SIG-M5 treated with dmso at 0.1 percent for 504 hours (cell line): Measurements from ENCODE around the gene DOP1A.

ENCODE experiments used
- DNase-seq: peaks from one replicate; lab custom pipeline; 2025; ENCODE audit not compliant: unreplicated experiment; lab: John Stamatoyannopoulos, UW

DOP1A gene

DNA sequence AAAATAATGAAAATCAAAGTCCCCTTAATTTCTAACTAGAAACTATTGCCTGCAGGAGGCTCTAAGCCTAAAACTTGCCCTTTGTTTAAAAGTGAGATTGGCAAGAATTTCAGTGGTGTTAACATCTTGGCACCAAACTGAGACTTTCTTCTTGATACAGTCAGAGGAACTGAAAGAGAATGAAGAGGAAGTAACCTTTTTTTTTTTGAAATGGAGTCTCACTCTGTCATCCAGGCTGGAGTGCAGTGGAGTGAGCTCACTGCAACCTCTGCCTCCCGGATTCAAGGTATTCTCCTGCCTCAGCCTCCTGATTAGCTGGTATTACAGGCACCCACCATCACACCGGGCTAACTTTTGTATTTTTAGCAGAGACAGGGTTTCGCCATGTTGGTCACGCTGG lies 3.6 kb downstream of the DOP1A start:
- DNase-seq, result peak; percentile 77

DNA sequence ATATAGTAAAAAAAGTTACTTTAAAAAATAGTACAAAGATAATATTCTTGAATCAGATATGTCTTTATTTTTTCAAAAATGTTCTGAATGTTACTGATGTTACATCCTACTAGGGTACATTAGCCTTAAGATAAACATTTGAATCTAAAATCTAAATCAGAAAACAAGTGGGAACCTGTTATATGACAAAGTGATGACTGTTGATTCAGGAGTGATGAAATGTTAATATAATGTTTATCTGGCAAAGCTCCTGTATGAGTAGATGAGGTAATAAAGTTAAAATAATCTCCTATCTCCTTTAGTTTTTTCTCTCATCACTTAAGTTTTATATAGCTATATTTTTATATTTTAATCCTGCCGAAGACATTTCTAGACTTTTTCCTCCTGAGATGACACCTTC lies 4.2 kb downstream of the DOP1A start:
- DNase-seq, result no peak

DNA sequence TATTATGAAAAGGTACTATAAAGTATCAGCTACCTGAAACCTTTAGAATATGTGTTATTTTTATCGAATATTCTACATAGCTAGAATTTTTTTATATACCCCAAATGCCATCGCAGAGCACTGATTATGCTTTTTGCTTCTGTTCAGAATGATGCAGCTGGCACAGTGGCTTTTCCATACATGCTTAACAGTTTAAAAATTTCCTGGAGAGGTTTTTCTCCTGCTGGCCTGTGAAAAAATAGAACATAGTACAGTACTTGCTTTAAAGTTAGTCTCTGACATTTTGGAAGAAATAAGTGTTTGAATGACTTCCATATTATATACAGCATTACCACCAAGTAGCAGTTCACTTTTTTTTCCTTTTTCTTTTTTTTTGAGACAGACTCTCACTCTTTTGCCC lies 5.3 kb downstream of the DOP1A start:
- DNase-seq, result no peak

DNA sequence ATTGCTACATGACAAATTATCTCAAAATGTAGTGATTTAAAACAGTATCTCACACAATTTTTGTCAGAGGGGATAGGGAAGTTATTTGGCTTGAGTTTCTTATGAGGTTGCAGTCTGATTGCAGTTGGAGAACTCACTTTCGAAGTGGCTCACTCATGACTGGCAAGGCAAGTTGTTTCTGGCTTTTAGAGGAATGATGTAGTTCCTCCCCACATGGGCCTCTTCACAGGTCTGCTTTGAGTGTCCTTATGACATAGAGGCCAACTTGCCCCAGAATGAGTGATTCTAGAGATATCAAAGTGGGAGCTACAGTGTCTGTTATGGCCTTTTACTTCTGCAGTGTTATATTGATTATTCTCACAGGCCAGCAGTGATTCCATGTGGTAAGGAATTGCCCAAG lies 6.1 kb downstream of the DOP1A start:
- no peak for DNase-seq

DNA sequence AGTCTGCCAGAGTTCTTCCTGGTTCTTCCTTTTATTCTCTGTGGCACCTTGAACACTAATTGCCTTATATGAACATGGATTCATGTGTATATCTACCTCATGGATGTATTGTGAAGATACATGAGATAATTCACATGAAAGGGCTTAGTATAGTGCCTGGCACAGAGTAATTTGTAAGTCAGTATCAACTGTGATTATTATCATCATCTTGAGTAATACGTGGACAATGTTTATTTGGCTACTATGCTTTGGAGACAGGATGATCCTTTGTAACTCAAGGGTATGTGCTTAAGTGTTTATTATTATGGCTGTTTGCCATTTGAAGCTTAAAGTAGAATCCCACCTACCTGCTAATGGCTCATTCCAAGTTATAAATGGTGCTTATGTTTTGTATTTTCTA lies 16.0 kb downstream of the DOP1A start:
- DNase-seq, result no peak

DNA sequence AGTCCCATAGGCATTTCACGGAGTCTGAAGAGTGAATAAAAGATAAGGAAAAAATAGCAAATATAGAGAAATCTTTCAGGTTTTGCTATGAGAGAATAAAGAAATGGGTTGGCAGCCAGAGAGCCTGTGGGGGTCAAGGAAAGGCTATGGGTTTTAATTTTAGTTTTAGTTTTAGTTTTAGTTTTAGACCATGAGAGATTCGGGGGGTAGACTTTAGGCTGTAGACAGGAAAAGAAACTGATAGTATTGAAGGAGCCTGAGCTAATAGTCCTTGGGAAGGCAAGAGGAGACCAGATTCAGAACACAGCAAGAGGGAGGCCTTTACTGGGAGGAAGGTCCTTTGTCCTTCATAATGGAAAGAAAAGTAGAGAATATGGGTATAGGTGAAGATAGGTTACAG lies 19.3 kb downstream of the DOP1A start:
- no peak for DNase-seq

DNA sequence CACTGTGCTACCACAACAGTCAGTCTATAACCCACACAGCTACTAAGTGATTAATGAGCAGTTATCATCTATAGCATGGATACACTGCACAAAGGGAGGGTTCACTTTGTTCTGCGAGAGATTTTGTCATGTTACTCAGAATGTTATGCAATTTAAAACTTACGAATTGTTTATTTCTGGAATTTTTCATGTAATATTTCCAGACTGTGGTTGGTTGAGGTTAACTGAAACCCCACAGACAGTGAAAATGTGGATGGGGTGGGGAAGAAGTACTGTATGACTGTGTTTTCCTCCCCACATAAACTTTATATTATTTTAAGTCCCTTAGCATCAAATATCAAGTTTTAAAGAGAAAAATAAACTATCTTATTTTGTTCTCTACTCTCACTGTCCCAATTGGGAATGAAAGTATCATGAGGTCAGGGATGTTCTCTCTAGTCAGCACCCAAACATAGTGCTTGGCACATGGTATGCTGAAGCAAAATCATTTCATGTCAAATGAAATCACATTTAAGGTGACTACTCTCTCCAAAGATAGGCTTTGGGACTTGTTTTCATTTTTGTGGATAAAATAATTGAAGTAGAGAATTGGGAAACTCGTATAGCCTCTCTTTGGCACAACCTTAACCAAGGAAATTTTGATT lies 25.4 kb downstream of the DOP1A start:
- DNase-seq, result peak; percentile 16

DNA sequence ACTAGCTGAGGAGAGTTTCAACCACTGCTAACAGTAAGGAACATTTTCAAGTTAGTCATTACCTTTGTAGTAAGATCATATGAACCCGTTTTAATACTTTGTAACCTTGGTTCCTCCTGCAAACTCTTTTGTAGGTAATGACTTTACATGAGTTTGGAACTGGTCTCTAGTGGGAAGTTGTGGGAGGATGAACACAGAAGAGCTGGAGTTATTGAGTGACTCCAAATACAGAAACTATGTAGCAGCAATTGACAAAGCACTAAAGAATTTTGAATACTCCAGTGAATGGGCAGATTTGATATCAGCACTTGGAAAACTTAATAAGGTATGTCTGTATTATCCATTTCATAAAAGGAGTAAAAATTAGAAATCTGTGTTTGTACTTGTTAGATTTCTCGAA lies 29.3 kb downstream of the DOP1A start:
- DNase-seq, result no peak

DNA sequence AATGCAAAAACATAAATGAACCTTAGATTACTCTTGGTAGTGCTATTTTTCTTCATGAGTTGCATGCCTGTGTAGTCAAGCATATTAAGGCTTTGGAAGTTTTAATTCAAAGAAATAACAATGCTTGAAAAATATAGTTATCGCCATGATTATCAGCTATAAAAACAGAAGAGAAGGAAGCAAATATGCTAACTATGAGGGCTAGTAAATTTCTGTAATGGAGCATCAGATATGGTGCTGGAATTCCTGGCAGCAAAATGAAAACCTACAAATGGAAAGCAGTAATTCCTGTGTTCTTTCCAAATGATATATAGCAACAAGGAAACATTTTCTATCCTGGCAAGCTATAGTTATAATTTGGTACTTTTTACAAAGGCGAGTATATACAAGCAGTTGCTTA lies 29.7 kb downstream of the DOP1A start:
- DNase-seq, result no peak

DNA sequence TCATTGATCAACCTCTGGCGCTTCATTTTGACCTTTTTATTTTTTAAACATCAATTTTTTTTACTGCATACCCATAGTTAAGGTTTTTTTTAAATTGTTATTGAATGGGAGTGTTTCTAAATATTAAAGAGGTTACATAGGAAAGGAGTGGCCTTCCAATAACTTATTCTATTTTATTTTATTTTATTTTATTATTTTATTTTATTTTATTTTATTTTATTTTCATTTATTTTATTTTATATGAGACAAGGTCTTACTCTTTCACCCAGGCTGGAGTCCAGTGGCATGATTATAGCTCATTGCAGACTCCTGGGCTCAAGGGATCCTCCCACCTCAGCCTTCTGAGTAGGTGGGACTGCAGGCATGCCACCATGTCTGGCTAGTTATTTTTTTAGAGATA lies 30.2 kb downstream of the DOP1A start:
- DNase-seq, result no peak

DNA sequence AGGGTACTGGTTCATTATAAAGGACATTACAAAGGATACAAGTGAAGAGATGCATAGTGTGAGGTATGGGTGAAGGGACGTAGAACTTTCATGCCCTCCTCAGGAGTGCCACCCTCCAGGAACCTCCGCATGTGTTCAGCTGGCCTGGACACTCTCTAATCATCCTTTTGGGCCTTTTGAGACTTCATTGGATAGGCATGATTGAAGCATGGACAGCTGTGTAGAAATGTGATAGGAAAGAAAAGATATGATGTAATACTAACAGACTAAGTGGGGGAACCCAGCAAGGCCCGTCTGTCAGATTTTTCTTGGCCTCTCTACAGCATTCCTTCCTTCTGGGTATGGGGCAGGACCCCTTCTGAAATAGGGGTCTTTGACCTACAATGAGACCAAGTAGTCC lies 31.1 kb downstream of the DOP1A start:
- no peak for DNase-seq

DNA sequence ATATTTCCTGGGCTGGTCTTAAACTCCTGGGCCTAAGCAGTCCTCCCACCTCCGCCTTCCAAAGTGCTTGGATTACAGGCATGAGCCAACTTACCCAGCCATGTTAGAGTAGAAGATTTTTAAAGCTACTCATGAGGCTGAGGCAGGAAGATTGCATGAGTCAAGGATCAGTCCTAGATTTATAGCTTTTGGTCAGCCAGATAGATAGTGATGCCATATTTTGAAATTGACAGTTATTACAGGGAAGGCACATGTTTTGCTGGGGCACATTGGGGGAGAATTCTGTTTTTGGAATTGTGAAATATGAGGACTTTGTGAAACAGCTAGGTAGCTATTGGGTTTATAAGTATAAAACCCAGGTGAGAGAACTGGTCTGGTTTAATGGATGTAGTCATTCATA lies 40.9 kb downstream of the DOP1A start:
- no peak for DNase-seq

DNA sequence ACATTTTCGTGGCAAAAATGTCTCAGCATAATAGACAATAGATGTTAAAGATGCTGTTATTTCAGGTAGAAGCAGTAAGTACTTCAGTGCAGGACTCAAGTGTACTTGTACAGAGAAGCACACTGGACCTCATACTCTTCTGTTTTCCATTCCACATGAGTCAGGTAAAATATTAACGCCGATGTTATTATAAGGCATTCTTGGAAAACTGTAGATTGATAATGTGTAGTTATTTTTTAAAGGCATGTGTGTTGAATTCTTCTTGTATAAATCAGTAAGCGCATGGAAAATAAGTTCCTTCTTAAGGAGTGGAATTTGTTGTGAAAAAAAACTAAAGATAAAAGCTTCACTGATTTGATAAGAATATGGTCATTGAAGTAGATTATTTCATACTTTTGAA lies 45.8 kb downstream of the DOP1A start:
- no peak for DNase-seq

DNA sequence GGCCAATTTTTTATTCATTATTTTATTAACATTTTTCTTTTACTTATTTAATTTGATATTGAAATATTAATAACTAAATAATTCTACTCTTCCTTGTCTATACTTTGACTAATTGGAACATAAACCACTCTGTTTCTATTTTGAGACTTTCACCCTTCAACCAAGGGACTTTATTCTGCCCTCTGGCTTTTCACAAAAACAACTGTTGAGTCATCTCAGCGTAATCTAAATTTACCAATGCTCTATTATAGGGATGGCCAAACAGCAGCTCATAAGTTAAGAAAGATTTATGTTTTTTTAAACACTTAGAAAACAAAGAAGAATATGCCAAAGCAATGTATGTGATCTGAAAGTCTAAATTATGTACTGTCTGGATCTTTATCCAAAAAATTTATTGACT lies 46.7 kb downstream of the DOP1A start:
- no peak for DNase-seq

DNA sequence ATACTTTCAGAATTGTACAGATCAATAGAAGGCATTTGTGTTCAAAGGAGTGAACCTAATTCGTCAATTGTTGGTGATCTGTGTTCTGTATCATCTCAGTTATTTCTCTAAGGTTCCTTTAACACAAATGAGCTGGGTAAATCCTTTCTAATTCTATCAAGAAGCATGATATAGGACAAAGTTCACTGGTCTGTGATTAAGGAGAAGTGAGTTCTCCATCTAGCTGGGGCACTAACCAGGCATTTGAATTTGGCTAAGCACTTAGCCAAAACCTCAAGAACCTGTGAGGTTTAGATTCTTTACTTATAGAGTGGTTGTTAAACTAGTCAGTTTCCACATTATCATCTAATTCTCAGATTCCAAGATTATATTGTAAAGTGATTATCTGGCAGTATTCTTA lies 50.3 kb downstream of the DOP1A start:
- DNase-seq, result no peak

DNA sequence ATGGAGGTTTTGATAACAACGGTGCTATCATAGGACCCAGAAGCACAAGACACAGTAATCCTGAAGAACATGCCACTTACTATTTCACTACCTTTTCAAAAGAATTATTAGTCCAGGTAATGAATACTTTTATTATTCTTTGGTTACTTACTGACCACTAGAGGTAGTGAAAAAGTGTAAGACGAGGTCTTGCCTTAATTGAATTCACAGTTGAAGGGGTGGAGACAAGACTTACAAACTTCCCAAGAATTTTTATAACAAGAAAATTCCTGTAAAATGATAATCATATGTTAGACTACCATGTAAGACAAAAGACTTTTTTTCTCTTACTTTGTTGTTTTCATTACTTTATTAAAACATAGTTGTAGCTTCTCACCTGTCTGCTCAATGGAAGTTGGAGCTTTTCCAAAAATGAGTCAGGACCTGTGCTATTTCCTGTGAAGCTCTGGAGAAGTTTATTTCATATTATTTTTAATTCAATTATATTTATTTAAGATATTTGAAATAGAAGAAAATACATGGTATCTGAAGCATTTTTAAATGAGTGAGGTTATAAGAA lies 52.4 kb downstream of the DOP1A start:
- no peak for DNase-seq

DNA sequence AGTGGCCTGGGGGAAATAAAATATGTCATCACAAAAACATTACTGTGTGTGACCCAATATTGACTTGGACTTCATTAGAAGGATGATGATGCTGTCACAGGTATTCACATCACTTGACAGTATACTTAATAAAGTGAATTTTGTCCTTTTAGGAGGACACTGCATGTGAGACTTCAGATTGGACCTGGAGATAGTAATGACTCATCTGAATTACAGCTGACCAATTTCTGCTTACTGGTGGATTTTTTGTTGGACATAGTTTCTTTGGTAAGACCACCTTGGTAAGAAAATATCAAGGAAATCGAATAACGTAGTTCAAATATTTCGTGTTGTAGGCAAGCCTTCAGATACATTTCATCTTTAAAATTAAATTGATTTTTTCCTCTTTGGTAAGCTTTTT lies 57.1 kb downstream of the DOP1A start:
- no peak for DNase-seq

DNA sequence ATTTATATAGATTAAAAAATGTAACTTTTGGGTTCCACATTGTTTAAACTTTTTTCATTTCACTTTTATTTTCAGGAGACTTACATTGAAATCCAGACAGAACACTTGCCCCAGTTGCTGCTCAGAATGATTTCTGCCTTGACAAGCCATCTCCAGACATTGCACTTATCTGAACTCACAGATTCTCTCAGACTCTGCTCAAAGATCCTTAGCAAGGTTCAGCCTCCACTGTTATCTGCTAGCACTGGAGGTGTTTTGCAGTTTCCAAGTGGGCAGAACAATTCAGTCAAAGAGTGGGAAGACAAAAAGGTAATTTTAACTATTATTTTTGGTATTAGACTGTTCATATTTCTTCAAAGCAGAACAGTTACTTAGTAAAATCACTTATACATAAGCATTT lies 58.0 kb downstream of the DOP1A start:
- DNase-seq, result no peak

DNA sequence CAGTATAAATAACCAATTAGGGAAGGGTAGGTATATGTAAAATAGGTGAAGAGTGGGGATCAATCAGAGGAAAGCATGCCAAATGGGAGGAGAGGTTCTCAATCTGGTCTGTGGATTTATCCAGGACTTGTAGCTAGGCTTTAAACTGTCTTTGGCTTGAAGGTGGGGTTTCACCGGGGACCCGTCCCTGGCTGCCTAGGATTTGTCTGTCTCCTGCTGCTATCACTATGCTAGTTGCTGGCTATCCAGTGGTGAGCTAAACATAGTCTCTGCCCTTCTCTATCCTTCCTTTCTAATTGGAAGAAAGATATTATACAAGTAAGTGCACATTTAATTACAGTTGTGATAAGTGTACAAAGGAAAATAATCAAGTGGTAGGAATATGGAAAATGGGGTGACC lies 58.8 kb downstream of the DOP1A start:
- no peak for DNase-seq

DNA sequence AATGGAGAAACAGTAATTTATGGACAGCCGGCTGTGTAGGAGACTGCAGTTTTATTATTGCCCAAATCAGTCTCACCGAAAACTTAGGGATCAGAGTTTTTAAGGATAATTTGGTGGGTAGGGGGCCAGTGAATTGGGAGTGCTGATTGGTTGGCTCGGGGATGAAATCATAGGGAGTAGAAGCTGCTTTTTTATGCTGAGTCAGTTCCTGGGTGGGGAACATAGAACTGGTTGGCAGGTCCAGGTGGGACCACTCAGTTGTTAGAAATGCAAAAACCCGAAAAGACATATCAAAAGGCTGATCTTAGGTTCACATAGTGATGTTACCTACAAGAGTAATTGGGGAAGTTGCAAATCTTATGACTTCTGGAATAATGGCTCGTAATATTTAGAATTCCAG lies 59.3 kb downstream of the DOP1A start:
- no peak for DNase-seq

DNA sequence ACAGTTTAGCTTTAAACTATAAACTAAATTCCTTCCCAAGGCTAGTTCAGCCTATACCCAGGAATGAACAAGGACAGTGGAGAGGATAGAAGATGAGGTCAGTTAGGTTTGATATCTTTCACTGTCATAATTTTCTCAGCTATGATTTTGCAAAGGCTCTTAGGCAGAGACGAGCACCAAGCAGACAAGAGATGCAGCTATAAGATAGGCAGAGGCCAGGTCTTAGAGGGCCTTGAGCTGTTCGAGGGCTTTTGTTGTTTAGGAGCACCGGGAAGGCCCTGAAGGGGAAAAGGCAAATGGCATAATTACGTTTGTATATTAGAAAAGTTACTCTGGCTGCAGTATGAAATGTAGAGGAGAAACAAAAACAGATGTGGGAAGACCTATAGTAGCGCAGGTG lies 59.8 kb downstream of the DOP1A start:
- no peak for DNase-seq

DNA sequence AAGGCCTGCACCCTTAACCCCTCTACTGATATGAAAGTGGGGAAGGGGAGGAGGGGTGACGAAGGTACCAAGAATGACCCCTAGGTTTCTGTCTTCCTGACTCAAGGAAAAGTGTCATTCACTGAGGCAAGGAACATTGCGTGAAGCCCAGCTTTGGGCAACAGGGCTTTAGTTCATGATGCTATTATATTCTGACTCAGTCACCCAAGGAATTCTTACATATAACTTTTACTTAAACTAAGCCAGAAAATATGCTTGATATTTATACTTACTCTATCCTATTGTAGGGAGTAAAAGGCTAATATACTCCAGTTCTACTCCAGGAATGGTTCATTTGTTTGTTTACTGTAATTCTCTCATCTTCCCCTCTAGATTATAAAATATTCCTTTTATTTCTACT lies 60.5 kb downstream of the DOP1A start:
- DNase-seq, result no peak

DNA sequence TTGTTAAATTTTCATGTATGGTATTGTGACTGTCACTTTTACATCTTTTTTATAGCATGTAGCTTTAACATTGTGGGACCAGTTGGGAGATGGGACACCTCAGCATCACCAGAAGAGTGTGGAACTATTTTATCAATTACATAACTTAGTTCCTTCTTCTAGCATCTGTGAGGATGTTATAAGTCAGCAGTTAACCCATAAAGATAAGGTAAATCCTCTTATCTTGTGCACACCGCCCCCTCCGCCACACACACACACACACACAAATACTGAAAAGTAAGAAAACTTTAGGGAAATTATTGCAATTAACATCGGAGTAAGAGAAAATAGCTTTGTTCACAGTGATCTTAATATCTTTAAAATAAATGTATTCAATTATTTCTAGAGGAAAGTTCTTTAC lies 64.7 kb downstream of the DOP1A start:
- no peak for DNase-seq
